Measurements from ENCODE around the gene IQCM. TPM values are rescaled to one million over a fixed set of nuclear protein-coding genes. Genes with fewer than 3 reads are reported as not detected.

Gene IQCM
- total and polyA plus RNA-seq, 10 of the 15 experiments (the other 5 are each of a cell fraction or from before 2014, with no cell fraction given) = not detected

GRCh38 chr4:149604827-149605226 is 210.8 kb downstream of the IQCM start:
- H3K36me3 ChIP-seq (ENCODE audit: control insufficient read depth in 2 of 2, insufficient read depth in 2 of 2, low read length in 1 of 2) = no peaks in the 10 kb centered on the region
- H4K20me1 ChIP-seq (ENCODE audit: control insufficient read depth, insufficient read depth) = no peaks in the 10 kb centered on the region
- intact Hi-C loops (cut with micrococcal nuclease; ENCODE audit: unreplicated experiment) (no loop called here), in situ Hi-C loops (cut with MboI) (no loop called here)
- H3K4me2 ChIP-seq (ENCODE audit: control insufficient read depth, insufficient read depth) = no peak overlapping the region
- no peak overlapping the region for H2AFZ ChIP-seq (ENCODE audit: control insufficient read depth, low read depth, low read length)
- H3K4me3 ChIP-seq = no peak overlapping the region
- FAIRE-seq (no peak), DNase-seq (ENCODE audit: low read depth, low spot score) (no peak), ATAC-seq (no peak)
- no peaks in the 10 kb centered on the region for H3K9me3 ChIP-seq (replicated peaks; ENCODE audit: control insufficient read depth, insufficient read depth, low read length)
- RAD21 ChIA-PET (ENCODE audit: unreplicated experiment) = no interaction called here
- H3K4me1 ChIP-seq (ENCODE audit: control insufficient read depth, insufficient read depth, low read length) = no peaks in the 10 kb centered on the region
- POLR2A ChIA-PET = no interaction called here
- H3K27me3 ChIP-seq (replicated peaks in 1 of 2; ENCODE audit: control insufficient read depth in 2 of 2, insufficient read depth in 2 of 2, low read length in 1 of 2) = no peaks in the 10 kb centered on the region
- SMC1A ChIA-PET (ENCODE audit: uncharacterized antibody, unreplicated experiment) = no interaction called here
- no peaks in the 10 kb centered on the region for H3K79me2 ChIP-seq (ENCODE audit: control insufficient read depth, insufficient read depth, low read length)
- BruUV-seq (replicated peaks) = no TSS peak
- CTCF ChIA-PET = no interaction called here
- no peak for TF ChIP-seq ZNF622 (IDR thresholded peaks at IDR 0.05)
- no peak for TF ChIP-seq CHD4 (IDR thresholded peaks at IDR 0.05)
- no peak for TF ChIP-seq FOXM1 (IDR thresholded peaks at IDR 0.05; ENCODE audit: low read depth, low read length)
- TF ChIP-seq WRNIP1 (IDR thresholded peaks at IDR 0.05; ENCODE audit: borderline replicate concordance, low read depth, low read length) = no peak
- no peak for TF ChIP-seq YY1 (IDR thresholded peaks at IDR 0.05; ENCODE audit: low read depth, low read length)
- no peak for TF ChIP-seq ZBTB33 (IDR thresholded peaks at IDR 0.05)
- no peak for TF ChIP-seq E2F8 (IDR thresholded peaks at IDR 0.05; ENCODE audit: low read depth, partially characterized antibody)
- no peak for TF ChIP-seq RB1 (IDR thresholded peaks at IDR 0.05; ENCODE audit: borderline replicate concordance)
- TF ChIP-seq CREB1 (IDR thresholded peaks at IDR 0.05; ENCODE audit: low read depth) = no peak
- TF ChIP-seq EZH2 (IDR thresholded peaks at IDR 0.05; ENCODE audit: borderline replicate concordance, control insufficient read depth, low read depth, low read length) = no peak
- TF ChIP-seq YBX1 (IDR thresholded peaks at IDR 0.05) = no peak
- no peak for TF ChIP-seq PBX3 (IDR thresholded peaks at IDR 0.05; ENCODE audit: insufficient replicate concordance, low read depth, low read length)
- TF ChIP-seq TCF7 (IDR thresholded peaks at IDR 0.05; ENCODE audit: borderline replicate concordance) = no peak
- TF ChIP-seq ETV6 (conservative IDR thresholded peaks at IDR 0.05 in 1 of 2, IDR thresholded peaks at IDR 0.05 in 1 of 2; ENCODE audit: borderline replicate concordance in 1 of 2, low read depth in 1 of 2) = no peak
- no peak for TF ChIP-seq ZNF274 (IDR thresholded peaks at IDR 0.05; ENCODE audit: insufficient read depth, insufficient read length)
- H3K27ac ChIP-seq (ENCODE audit: control insufficient read depth, insufficient read depth) = no peak overlapping the region
- H3K9ac ChIP-seq (ENCODE audit: control insufficient read depth, insufficient read depth, low read length) = no peak overlapping the region
